D721Med (cell line): Measurements from ENCODE around the gene CPXM1.
"Not testable (repeated sequence)": the region's sequence is repeated elsewhere in the genome, so short reads cannot be mapped to it uniquely, and the experiment has no call there.

Experiments
- DNase-seq: peaks from one replicate; pipeline ENCODE4 v3.0.0; 2011; ENCODE audit warnings: low spot score; ENCODE audit not compliant: insufficient read length
- FAIRE-seq: peaks from 2 replicates; lab custom pipeline; 2011; peaks lifted over from hg19 to GRCh38; lab: Jason Lieb, UNC
- CTCF ChIP-seq: IDR thresholded peaks from 2 replicates; pipeline ENCODE4 v1.5.1; 2012; ENCODE audit warnings: mild to moderate bottlenecking, control low read depth; ENCODE audit not compliant: insufficient read depth; ENCODE audit errors: missing control alignments

The CPXM1 gene

GRCh38 chr20:2815242-2815900, 14.9 kb upstream of the CPXM1 start:
- FAIRE-seq: no peak

GRCh38 chr20:2814587-2815051, 14.2 kb upstream of the CPXM1 start, which contains the start of gene C20orf141:
Gene C20orf141 (plus strand): TSS chr20:2814987. CDS start chr20:2815185, 198 bp downstream.
- FAIRE-seq: no peak
- DNase-seq: no peak
- TF ChIP-seq CTCF: no peak

More at GRCh38 chr20:2815242-2815900, 14.9 kb upstream of the CPXM1 start:
- no peak for DNase-seq
- no peak for TF ChIP-seq CTCF

- TF ChIP-seq CTCF: no peak
- DNase-seq (no peak), FAIRE-seq (no peak)
Observed at GRCh38 chr20:2814076-2814475, 13.6 kb upstream of the CPXM1 start.

GRCh38 chr20:2812189-2812588, 11.8 kb upstream of the CPXM1 start:
- no peak for DNase-seq
- no peak for TF ChIP-seq CTCF
- no peak for FAIRE-seq

- no peak for TF ChIP-seq CTCF
- FAIRE-seq (no peak), DNase-seq (no peak)
Observed at GRCh38 chr20:2809690-2810089, 9.3 kb upstream of the CPXM1 start.

GRCh38 chr20:2807929-2808328, 7.5 kb upstream of the CPXM1 start:
- not testable (repeated sequence) for DNase-seq, FAIRE-seq

- TF ChIP-seq CTCF: no peak
- DNase-seq (no peak), FAIRE-seq (no peak)
Observed at GRCh38 chr20:2807019-2807418, 6.6 kb upstream of the CPXM1 start.
